NCI-H2227 treated with DMSO at 0.1 percent for 48 hours (cell line): ENCODE results near the gene CNPY2.
"Not testable (repeated sequence)": the region's sequence is repeated elsewhere in the genome, so short reads cannot be mapped to it uniquely, and the experiment has no call there.

Source experiments
- DNase-seq: peaks from one replicate; lab custom pipeline; 2025; lab: John Stamatoyannopoulos, UW

Gene CNPY2

GRCh38 chr12:56298828-56299227 is 17.0 kb downstream of the CNPY2 start:
- DNase-seq, result no peak

DNA sequence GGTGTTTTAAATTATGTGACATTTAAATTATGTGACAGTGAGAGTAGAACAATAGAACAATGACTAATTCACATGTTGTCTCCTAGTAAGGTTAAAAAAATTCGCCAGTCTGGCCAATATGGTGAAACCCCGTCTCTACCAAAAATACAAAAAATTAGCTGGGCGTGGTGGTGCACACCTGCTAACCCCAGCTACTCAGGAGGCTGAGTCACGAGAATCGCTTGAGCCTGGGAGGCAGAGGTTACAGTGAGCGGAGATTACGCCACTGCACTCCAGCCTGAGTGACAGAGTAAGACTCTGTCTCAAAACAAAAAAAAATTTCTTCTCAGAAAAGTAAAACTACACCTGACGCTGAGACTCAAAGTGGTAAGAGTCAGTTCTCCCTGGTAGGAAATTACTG is 18.4 kb downstream of the CNPY2 start:
- no peak for DNase-seq

DNA sequence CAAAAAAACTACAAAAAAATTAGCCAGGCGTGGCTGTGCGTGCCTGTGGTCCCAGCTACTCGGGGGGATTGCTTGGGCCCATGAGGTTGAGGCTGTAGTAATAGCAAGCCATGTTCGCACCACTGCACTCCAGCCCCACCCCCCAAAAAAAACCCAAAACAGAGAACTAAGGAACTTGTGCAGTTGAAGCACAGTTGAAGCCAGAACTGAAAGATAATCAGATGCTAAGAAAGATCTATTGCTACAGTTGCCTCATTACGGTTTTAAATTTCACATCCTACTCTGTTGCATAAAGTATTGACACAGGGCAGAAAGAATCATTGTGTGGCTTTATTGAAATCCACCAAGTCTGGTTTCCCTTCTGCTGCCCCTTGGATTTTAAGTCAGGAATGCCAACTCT is 19.5 kb downstream of the CNPY2 start:
- no peak for DNase-seq

- no peak for DNase-seq
Measured at GRCh38 chr12:56293795-56294194, 22.0 kb downstream of the CNPY2 start.

DNA sequence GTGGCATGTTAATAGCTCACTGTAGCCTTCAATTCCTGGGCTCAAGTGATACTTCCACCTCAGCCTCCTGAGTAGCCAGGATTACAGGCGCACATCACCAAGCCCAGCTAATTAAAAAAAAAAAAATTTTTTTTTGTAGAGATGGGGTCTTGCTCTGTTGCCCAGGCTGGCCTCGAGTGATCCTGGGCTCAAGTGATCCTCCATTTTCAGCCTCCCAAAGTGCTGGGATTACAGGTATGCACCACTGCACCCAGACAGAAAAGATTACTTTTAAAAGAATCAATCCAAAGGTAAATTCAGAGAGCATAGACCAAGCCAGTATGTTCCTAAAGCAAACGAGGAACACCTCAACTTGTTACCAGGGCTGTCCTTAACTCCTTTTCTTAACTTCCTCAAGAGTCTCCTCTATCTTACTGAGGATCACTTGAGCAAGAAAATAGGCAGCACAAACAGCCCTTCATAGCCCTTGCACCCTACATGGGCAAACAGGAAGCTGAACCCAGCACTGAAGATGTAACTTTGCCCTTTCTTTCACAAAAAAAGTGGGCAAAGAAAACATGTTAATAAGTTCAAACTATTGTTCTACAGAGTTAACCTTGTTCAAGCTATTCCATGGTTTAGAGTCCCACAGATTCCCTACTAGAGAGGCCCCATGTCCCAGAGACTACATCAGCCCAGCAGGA is 26.9 kb downstream of the CNPY2 start:
- no peak for DNase-seq

GRCh38 chr12:56286044-56286830 is 29.6 kb downstream of the CNPY2 start:
- no peak for DNase-seq

- not testable (repeated sequence) for DNase-seq
Measured at GRCh38 chr12:56284263-56284662, 31.5 kb downstream of the CNPY2 start.

DNA sequence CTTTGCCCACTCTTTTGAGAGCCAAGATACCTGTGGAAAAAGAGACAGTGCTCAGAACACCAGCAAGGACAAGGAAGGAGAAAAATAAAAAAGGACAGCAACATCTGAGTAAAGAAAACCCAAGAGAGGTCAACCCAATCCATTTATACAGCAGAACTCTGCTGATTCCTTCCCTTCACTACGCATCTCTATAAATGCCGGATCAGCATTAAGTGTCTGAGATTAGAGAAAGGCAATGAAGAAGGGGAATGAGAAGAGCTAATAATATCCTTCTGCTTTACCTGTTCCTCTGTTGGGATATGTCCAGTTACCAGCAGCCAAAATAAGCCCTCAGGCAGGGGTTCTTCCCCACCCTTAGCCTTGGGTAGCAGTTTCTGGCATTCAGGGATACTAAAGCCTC is 33.2 kb downstream of the CNPY2 start:
- no peak for DNase-seq

- DNase-seq, result no peak
Measured at GRCh38 chr12:56282030-56282429, 33.8 kb downstream of the CNPY2 start.

DNA sequence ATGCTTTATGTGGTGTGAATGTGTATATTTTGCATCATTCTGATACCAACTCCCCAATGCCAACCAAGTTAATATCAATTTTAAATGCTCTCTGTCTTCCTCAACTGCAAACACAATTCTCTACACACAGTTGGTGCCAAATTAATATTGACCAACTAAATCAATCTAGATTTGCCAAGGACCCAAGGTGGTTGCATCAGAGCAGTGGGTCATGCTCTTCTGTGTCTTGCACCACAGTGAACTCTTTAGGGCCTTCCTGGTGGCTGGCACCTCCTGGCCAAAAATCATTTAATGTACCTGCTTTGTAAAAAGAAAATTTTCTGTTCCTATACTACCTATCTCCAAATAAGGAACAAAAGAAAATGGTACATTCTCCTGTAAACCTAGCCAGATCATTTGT is 34.9 kb downstream of the CNPY2 start:
- no peak for DNase-seq

- DNase-seq, result no peak
Measured at GRCh38 chr12:56278905-56279304, 36.9 kb downstream of the CNPY2 start.

- no peak for DNase-seq
Measured at GRCh38 chr12:56274299-56274698, 41.5 kb downstream of the CNPY2 start.

DNA sequence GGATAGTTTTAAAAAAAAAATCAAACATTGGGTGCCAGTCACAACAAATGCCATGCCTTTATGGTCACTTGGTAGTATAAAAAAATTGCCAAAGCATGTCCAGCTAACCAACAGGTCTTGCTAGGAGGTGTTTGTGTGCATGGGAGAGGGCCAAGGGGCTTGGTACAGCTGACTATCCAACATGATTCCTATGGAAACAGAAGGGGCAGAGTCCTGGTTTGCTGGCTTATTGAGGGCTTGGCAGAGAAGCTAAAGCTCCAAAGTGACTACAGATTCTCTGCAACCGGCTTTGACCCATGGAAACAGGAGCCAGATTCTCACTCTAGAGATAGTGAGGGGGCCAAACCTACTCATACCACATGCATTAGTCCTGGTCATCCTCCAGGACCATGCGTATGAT is 43.3 kb downstream of the CNPY2 start:
- DNase-seq, result not testable (repeated sequence)

DNA sequence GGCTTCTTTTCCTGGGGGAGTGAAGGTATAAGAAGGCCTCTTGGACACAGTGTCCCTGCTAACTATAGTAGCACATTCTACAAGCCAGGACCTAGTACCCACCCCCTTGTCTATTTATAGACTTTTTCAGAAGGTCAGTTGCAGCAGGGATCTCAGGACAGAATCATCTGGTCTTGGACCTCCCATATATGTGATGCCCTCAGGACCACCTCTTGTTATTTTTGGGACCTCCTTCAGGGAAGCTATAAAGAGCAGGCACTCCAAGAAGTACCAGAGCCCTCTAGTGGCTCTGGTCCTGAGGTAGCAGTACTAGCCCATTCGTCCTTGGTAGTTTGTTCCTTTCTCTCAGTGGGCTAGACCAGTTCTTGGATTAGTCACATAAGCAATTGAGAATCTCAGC is 44.8 kb downstream of the CNPY2 start:
- peak; percentile 6 for DNase-seq

GRCh38 chr12:56267443-56268071 is 48.2 kb downstream of the CNPY2 start:
- DNase-seq, result no peak

DNA sequence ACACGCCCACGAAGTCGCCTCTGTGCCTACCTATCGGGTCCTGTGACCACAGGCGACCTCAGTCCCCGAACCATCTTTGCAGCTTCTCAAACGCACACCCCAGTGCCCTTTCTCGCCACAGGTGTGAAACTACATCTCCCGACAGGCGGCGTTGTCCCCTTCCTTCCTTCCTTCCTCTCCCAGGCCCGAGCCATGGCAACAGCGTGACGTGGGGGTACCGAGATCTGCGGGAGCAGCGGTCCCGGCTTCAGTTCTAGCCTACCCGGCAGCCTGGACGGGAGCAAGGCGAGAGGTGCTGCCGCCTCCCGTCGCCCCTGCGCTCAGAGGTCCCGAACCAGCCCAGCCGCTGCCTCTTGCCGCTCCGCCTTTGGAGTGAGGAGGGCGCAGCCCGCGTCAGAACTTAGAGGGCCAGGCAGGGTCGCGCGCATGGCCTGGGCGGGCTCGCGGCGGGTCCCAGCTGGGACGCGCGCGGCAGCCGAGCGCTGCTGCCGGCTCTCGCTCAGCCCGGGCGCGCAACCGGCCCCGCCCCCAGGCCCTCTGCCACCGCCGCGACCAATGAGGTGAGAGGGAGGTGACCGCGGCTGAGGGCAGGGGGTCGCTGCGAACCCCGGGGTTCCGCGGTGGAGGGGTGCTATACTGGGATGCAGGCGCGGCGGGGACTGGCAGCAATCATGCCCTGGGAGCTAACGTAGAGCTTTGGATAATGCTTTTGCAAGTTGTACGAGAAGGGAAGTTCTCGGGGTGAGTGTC is 48.9 kb downstream of the CNPY2 start, which contains the start of gene COQ10A:
Gene COQ10A (plus strand): TSS at position 250 of the 750 bp plus-strand sequence. CDS start 177 bp downstream, at position 427.
- DNase-seq, result peak; percentile 83

DNA sequence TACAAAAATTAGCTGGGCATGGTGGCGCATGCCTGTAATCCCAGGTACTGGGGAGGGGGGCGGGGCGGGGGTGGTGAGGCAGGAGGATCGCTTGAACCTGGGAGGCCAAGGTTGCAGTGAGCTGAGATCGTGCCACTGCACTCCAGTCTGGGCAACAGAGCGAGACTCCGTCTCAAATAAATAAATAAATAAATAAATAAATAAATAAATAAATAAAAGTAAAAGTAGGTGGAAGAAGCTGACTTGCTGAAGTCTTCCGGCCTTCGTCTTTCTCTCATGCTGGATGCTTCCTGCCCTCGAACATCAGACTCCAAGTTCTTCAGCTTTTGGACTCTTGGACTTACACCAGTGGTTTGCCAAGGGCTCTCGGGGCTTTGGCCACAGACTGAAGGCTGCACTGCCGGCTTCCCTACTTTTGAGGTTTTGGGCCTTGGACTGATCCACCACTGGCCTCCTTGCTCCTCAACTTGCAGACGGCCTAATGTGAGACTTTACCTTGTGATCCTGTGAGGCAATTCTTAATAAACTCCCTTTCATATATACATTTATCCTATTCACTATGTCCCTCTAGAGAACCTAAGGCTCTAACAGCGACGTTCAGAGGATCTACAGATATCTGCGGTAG is 49.6 kb downstream of the CNPY2 start:
- not testable (repeated sequence) for DNase-seq

- DNase-seq, result not testable (repeated sequence)
Measured at GRCh38 chr12:56262955-56263354, 52.8 kb downstream of the CNPY2 start.

DNA sequence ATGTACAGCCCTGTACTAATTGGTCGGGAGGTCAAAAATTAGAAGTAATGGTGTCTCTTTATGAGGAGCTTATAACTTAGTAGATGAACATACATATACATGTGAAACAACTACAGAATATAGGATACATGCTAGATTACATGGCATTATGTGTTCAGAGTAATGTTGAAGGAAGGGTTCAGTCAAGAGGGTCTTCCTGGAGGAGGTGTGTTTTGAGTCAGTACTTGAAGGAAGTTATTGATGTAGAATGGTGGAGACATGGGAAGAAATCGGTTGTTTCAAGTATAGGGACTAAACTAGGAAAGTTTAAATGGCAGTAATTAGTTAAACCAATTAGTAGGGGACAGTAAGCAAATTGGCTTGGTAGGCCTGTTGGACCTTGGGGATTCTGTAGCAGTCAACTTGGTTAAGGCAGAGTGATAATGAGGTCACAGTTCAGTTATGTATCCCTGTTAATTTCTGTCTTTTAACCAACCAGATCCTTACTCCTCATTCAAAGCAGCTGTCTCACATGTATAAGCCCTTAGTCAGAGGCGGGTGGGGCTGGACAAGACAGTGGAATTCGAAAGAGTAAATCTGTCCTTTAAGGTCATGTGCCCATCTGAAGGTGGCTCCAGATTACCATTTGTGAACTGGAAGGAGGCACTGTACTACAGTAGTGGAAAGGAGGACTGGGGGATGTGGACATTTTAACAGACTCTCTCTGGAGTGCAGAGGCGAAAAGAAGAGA is 54.1 kb downstream of the CNPY2 start:
- no peak for DNase-seq

- DNase-seq, result no peak
Measured at GRCh38 chr12:56260921-56261320, 54.9 kb downstream of the CNPY2 start.

GRCh38 chr12:56260380-56260779 is 55.4 kb downstream of the CNPY2 start:
- no peak for DNase-seq
